Vagina (tissue), 2 donors: Measurements from ENCODE around the gene GATD1.

Source experiments
- POLR2A ChIP-seq, 2 donors: fragments of 450-650 bp; IDR thresholded peaks; one replicate each; pipeline ENCODE4 v1.6.1; 2017; ENCODE audit warnings: antibody characterized with exemption in 2 of 2, mild to moderate bottlenecking in 2 of 2, moderate library complexity in 2 of 2
- POLR2AphosphoS5 ChIP-seq, 2 donors: sonication (generic); formaldehyde crosslinking; IDR thresholded peaks; one replicate each; pipeline ENCODE4 v1.9.0; 2017; ENCODE audit warnings: antibody characterized with exemption in 2 of 2, mild to moderate bottlenecking in 2 of 2, low read depth in 1 of 2; ENCODE audit not compliant: insufficient read depth in 1 of 2
- TF ChIP-seq, protein P1 (sequence below), 3 experiments: fragments of 450-650 bp in 2 of 3; fragments of 200-600 bp in 1 of 3; sonication (generic) in 1 of 3; IDR thresholded peaks; one replicate each; pipeline ENCODE4 v1.5.1; 2017 to 2019; ENCODE audit warnings: antibody characterized with exemption in 3 of 3, mild to moderate bottlenecking in 2 of 3, moderate library complexity in 2 of 3

DNA sequence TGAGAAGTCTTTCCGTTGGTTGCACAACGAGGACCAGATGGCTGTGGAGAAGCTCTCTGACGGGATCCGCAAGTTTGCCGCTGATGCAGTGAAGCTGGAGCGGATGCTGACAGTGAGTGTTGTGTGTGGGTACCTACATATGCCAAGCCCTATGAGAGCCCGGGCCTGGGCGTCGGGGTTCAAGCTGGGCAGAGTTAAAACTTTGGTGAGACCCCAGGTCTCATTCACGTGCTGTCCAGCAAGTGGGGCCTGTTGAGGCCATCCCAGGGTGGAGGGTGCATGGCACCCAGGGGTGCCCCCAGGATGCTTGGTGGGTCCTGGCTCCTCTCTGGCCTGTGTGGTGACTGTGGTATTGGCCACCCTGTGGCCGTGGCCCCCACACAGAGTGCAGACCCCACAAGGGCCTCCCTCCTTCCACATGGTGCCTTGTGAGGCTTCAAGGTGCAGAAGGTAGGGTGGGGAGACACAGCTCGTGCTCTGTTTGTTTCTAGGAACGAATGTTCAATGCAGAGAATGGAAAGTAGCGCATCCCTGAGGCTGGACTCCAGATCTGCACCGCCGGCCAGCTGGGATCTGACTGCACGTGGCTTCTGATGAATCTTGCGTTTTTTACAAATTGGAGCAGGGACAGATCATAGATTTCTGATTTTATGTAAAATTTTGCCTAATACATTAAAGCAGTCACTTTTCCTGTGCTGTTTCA, 12.8 kb downstream of the GATD1 start:
- TF ChIP-seq, protein P1, sequence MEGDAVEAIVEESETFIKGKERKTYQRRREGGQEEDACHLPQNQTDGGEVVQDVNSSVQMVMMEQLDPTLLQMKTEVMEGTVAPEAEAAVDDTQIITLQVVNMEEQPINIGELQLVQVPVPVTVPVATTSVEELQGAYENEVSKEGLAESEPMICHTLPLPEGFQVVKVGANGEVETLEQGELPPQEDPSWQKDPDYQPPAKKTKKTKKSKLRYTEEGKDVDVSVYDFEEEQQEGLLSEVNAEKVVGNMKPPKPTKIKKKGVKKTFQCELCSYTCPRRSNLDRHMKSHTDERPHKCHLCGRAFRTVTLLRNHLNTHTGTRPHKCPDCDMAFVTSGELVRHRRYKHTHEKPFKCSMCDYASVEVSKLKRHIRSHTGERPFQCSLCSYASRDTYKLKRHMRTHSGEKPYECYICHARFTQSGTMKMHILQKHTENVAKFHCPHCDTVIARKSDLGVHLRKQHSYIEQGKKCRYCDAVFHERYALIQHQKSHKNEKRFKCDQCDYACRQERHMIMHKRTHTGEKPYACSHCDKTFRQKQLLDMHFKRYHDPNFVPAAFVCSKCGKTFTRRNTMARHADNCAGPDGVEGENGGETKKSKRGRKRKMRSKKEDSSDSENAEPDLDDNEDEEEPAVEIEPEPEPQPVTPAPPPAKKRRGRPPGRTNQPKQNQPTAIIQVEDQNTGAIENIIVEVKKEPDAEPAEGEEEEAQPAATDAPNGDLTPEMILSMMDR (IDR thresholded peaks at IDR 0.05), result no peak
- no peak for TF ChIP-seq POLR2A (IDR thresholded peaks at IDR 0.05)
- no peak for TF ChIP-seq POLR2AphosphoS5 (IDR thresholded peaks at IDR 0.05; ENCODE audit: insufficient read depth in 1 of 2, low read depth in 1 of 2)
